DOHH2 (cell line): ENCODE data around the gene ARFGEF3.

ENCODE experiments used
- H3F3A ChIP-seq: fragments of 200-600 bp; sonication (generic), shearing (Covaris generic); 2 replicates; pipeline ENCODE4 v1.6.0; 2016; ENCODE audit warnings: antibody characterized with exemption, mild to moderate bottlenecking; ENCODE audit not compliant: control insufficient read depth, insufficient read depth
- H3K27ac ChIP-seq: fragments of 200-600 bp; sonication (generic); 2 replicates; pipeline ENCODE4 v1.5.1; 2014; ENCODE audit warnings: low read depth, mild to moderate bottlenecking, low read length, moderate library complexity
- H3K27me3 ChIP-seq: fragments of 200-600 bp; sonication (generic); 2 replicates; pipeline ENCODE4 v1.6.1; 2014; ENCODE audit warnings: mild to moderate bottlenecking, low read length, mixed read lengths; ENCODE audit not compliant: control insufficient read depth
- H3K36me3 ChIP-seq: fragments of 200-600 bp; sonication (generic); 2 replicates; pipeline ENCODE4 v1.6.1; 2014; ENCODE audit warnings: mild to moderate bottlenecking, low read length, moderate library complexity, mixed read lengths; ENCODE audit not compliant: control insufficient read depth
- H3K4me1 ChIP-seq: fragments of 200-600 bp; sonication (generic); 2 replicates; pipeline ENCODE4 v1.6.1; 2014; ENCODE audit warnings: mild to moderate bottlenecking, low read length, mixed read lengths; ENCODE audit not compliant: control insufficient read depth
- H3K4me2 ChIP-seq: fragments of 200-600 bp; sonication (generic); 2 replicates; pipeline ENCODE4 v1.6.0; 2014; ENCODE audit warnings: mild to moderate bottlenecking, low read length, moderate library complexity
- H3K4me3 ChIP-seq: fragments of 200-600 bp; sonication (generic); 2 replicates; pipeline ENCODE4 v1.5.1; 2014; ENCODE audit warnings: mild to moderate bottlenecking, low read length, mixed read lengths
- H3K79me2 ChIP-seq: fragments of 200-600 bp; sonication (generic); 2 replicates; pipeline ENCODE4 v1.6.1; 2014; ENCODE audit warnings: mild to moderate bottlenecking, low read length, mixed read lengths; ENCODE audit not compliant: control insufficient read depth
- H3K9me2 ChIP-seq: fragments of 200-600 bp; sonication (generic); replicated peaks from 2 replicates; pipeline ENCODE4 v1.6.1; 2014; ENCODE audit warnings: mild to moderate bottlenecking, low read length, mixed read lengths; ENCODE audit not compliant: control insufficient read depth
- H3K9me3 ChIP-seq: fragments of 200-600 bp; sonication (generic); 2 replicates; pipeline ENCODE4 v1.6.1; 2014; ENCODE audit warnings: antibody characterized with exemption, low read length, mixed read lengths; ENCODE audit not compliant: control insufficient read depth, insufficient read depth
- H4K20me1 ChIP-seq: fragments of 200-600 bp; sonication (generic); 2 replicates; pipeline ENCODE4 v1.6.0; 2014; ENCODE audit warnings: low read depth, mild to moderate bottlenecking, antibody characterized with exemption, low read length, moderate library complexity; ENCODE audit not compliant: control insufficient read depth, insufficient read depth
- CTCF ChIP-seq: fragments of 200-600 bp; sonication (generic); IDR thresholded peaks from one replicate; pipeline ENCODE4 v1.5.1; 2014; ENCODE audit warnings: antibody characterized with exemption, mild to moderate bottlenecking, low read depth, low read length; ENCODE audit not compliant: poor library complexity, severe bottlenecking
- EZH2phosphoT487 ChIP-seq: fragments of 200-600 bp; sonication (generic); IDR thresholded peaks from 2 replicates; pipeline ENCODE4 v1.6.1; 2017; ENCODE audit warnings: borderline replicate concordance, mild to moderate bottlenecking, antibody characterized with exemption, low read length, moderate library complexity, mixed read lengths

The ARFGEF3 gene

GRCh38 chr6:138250513-138251247 lies 88.9 kb downstream of the ARFGEF3 start:
- Histone ChIP-seq H3K4me1 (no peaks in the 10 kb centered on the region), H3K4me2 (no peak overlapping the region), H3K79me2 (no peaks in the 10 kb centered on the region), H4K20me1 (no peaks in the 10 kb centered on the region), H3K36me3 (no peaks in the 10 kb centered on the region), H3K9me3 (no peaks in the 10 kb centered on the region), H3F3A (no peaks in the 10 kb centered on the region), H3K27ac (no peak overlapping the region), H3K9me2 (no peaks in the 10 kb centered on the region), H3K27me3 (no peaks in the 10 kb centered on the region), H3K4me3 (no peak overlapping the region)
- no peak for TF ChIP-seq CTCF
- TF ChIP-seq EZH2phosphoT487, result no peak

- Histone ChIP-seq H3F3A (no peaks in the 10 kb centered on the region), H3K27ac (no peak overlapping the region), H3K4me3 (no peak overlapping the region), H3K36me3 (no peaks in the 10 kb centered on the region), H3K9me3 (no peaks in the 10 kb centered on the region), H3K79me2 (no peaks in the 10 kb centered on the region), H3K4me1 (no peaks in the 10 kb centered on the region), H3K27me3 (no peaks in the 10 kb centered on the region), H3K4me2 (no peak overlapping the region), H3K9me2 (no peaks in the 10 kb centered on the region), H4K20me1 (no peaks in the 10 kb centered on the region)
- TF ChIP-seq EZH2phosphoT487 (no peak), CTCF (no peak)
Observed at GRCh38 chr6:138253731-138254130, 92.0 kb downstream of the ARFGEF3 start.

- no peaks in the 10 kb centered on the region for H3K79me2 ChIP-seq
- H3K27me3 ChIP-seq, result no peaks in the 10 kb centered on the region
- H3K9me2 ChIP-seq, result no peaks in the 10 kb centered on the region
- H3K4me2 ChIP-seq, result no peak overlapping the region
- no peaks in the 10 kb centered on the region for H4K20me1 ChIP-seq
- no peaks in the 10 kb centered on the region for H3K4me1 ChIP-seq
- H3K9me3 ChIP-seq, result no peaks in the 10 kb centered on the region
- H3K36me3 ChIP-seq, result no peaks in the 10 kb centered on the region
- TF ChIP-seq CTCF (no peak), EZH2phosphoT487 (no peak)
- no peaks in the 10 kb centered on the region for H3F3A ChIP-seq
- no peak overlapping the region for H3K4me3 ChIP-seq
- H3K27ac ChIP-seq, result no peak overlapping the region
Observed at GRCh38 chr6:138255443-138255842, 93.7 kb downstream of the ARFGEF3 start.
